NCI-H1092 (cell line): ENCODE results near the gene RNF123.

Experiments
- DNase-seq: peaks from one replicate; lab custom pipeline; 2025; lab: John Stamatoyannopoulos, UW

RNF123 gene

GRCh38 chr3:49689046-49689907, at the start of gene RNF123, which contains the start of gene MST1:
Gene RNF123, plus strand, starts transcription at chr3:49689557. Its CDS starts 1,609 bp downstream, at chr3:49691166.
Gene MST1, minus strand, starts transcription at chr3:49689474. Its CDS starts 783 bp downstream, at chr3:49688691.
- no peak for DNase-seq

GRCh38 chr3:49641292-49641691, 48.1 kb upstream of the RNF123 start:
- DNase-seq, result no peak

GRCh38 chr3:49641921-49642707, 47.2 kb upstream of the RNF123 start:
- DNase-seq, result no peak

GRCh38 chr3:49642708-49643145, 46.6 kb upstream of the RNF123 start:
- no peak for DNase-seq

GRCh38 chr3:49644684-49645083, 44.7 kb upstream of the RNF123 start:
- no peak for DNase-seq

- DNase-seq, result no peak
Measured at GRCh38 chr3:49646236-49646635, 43.1 kb upstream of the RNF123 start.

- DNase-seq, result no peak
Measured at GRCh38 chr3:49647741-49648140, 41.6 kb upstream of the RNF123 start.

- no peak for DNase-seq
Measured at GRCh38 chr3:49648354-49649019, 40.9 kb upstream of the RNF123 start.

- DNase-seq, result no peak
Measured at GRCh38 chr3:49649576-49649975, 39.8 kb upstream of the RNF123 start.

- DNase-seq, result no peak
Measured at GRCh38 chr3:49650177-49650576, 39.2 kb upstream of the RNF123 start.

- DNase-seq, result no peak
Measured at GRCh38 chr3:49650637-49651036, 38.7 kb upstream of the RNF123 start.

GRCh38 chr3:49652218-49652902, 37.0 kb upstream of the RNF123 start:
- DNase-seq, result no peak

GRCh38 chr3:49652903-49653415, 36.4 kb upstream of the RNF123 start:
- DNase-seq, result no peak

GRCh38 chr3:49653621-49654020, 35.7 kb upstream of the RNF123 start:
- DNase-seq, result no peak

- no peak for DNase-seq
Measured at GRCh38 chr3:49654176-49654825, 35.1 kb upstream of the RNF123 start.

GRCh38 chr3:49654955-49655556, 34.3 kb upstream of the RNF123 start:
- peak; percentile 17 for DNase-seq

GRCh38 chr3:49655731-49656285, 33.5 kb upstream of the RNF123 start:
- no peak for DNase-seq

- no peak for DNase-seq
Measured at GRCh38 chr3:49656541-49657112, 32.7 kb upstream of the RNF123 start.

GRCh38 chr3:49657208-49657915, 32.0 kb upstream of the RNF123 start:
- no peak for DNase-seq
